DOHH2 (cell line): Measurements from ENCODE around the gene CACNG6.

Experiments used
- H3F3A ChIP-seq: fragments of 200-600 bp; sonication (generic), shearing (Covaris generic); 2 replicates; pipeline ENCODE4 v1.6.0; 2016; ENCODE audit warnings: antibody characterized with exemption, mild to moderate bottlenecking; ENCODE audit not compliant: control insufficient read depth, insufficient read depth
- H3K27ac ChIP-seq: fragments of 200-600 bp; sonication (generic); 2 replicates; pipeline ENCODE4 v1.5.1; 2014; ENCODE audit warnings: low read depth, mild to moderate bottlenecking, low read length, moderate library complexity
- H3K27me3 ChIP-seq: fragments of 200-600 bp; sonication (generic); 2 replicates; pipeline ENCODE4 v1.6.1; 2014; ENCODE audit warnings: mild to moderate bottlenecking, low read length, mixed read lengths; ENCODE audit not compliant: control insufficient read depth
- H3K36me3 ChIP-seq: fragments of 200-600 bp; sonication (generic); 2 replicates; pipeline ENCODE4 v1.6.1; 2014; ENCODE audit warnings: mild to moderate bottlenecking, low read length, moderate library complexity, mixed read lengths; ENCODE audit not compliant: control insufficient read depth
- H3K4me1 ChIP-seq: fragments of 200-600 bp; sonication (generic); 2 replicates; pipeline ENCODE4 v1.6.1; 2014; ENCODE audit warnings: mild to moderate bottlenecking, low read length, mixed read lengths; ENCODE audit not compliant: control insufficient read depth
- H3K4me2 ChIP-seq: fragments of 200-600 bp; sonication (generic); 2 replicates; pipeline ENCODE4 v1.6.0; 2014; ENCODE audit warnings: mild to moderate bottlenecking, low read length, moderate library complexity
- H3K4me3 ChIP-seq: fragments of 200-600 bp; sonication (generic); 2 replicates; pipeline ENCODE4 v1.5.1; 2014; ENCODE audit warnings: mild to moderate bottlenecking, low read length, mixed read lengths
- H3K79me2 ChIP-seq: fragments of 200-600 bp; sonication (generic); 2 replicates; pipeline ENCODE4 v1.6.1; 2014; ENCODE audit warnings: mild to moderate bottlenecking, low read length, mixed read lengths; ENCODE audit not compliant: control insufficient read depth
- H3K9me2 ChIP-seq: fragments of 200-600 bp; sonication (generic); replicated peaks from 2 replicates; pipeline ENCODE4 v1.6.1; 2014; ENCODE audit warnings: mild to moderate bottlenecking, low read length, mixed read lengths; ENCODE audit not compliant: control insufficient read depth
- H3K9me3 ChIP-seq: fragments of 200-600 bp; sonication (generic); 2 replicates; pipeline ENCODE4 v1.6.1; 2014; ENCODE audit warnings: antibody characterized with exemption, low read length, mixed read lengths; ENCODE audit not compliant: control insufficient read depth, insufficient read depth
- H4K20me1 ChIP-seq: fragments of 200-600 bp; sonication (generic); 2 replicates; pipeline ENCODE4 v1.6.0; 2014; ENCODE audit warnings: low read depth, mild to moderate bottlenecking, antibody characterized with exemption, low read length, moderate library complexity; ENCODE audit not compliant: control insufficient read depth, insufficient read depth
- EZH2phosphoT487 ChIP-seq: fragments of 200-600 bp; sonication (generic); IDR thresholded peaks from 2 replicates; pipeline ENCODE4 v1.6.1; 2017; ENCODE audit warnings: borderline replicate concordance, mild to moderate bottlenecking, antibody characterized with exemption, low read length, moderate library complexity, mixed read lengths
- TF ChIP-seq, protein P1 (sequence below): fragments of 200-600 bp; sonication (generic); IDR thresholded peaks from one replicate; pipeline ENCODE4 v1.5.1; 2014; ENCODE audit warnings: antibody characterized with exemption, mild to moderate bottlenecking, low read depth, low read length; ENCODE audit not compliant: poor library complexity, severe bottlenecking

CACNG6 gene

DNA sequence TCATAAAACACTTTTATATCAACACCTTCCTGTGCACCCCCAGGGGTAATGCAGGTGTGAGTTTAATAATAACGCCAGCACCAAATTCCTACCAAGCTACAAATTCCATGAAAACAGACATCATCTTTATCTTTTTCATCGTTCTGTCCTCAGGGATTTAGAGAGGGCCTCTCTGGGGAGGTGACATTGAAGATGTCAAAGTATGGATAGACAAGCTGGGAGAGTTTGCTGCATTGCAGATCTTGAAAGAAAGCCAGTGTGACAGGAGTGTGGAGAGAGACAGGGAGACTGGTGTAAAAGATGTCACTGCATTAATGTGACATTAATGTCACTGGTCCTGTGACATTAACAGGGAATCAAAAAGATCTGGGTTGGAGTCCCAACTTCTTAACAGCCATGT is 10.1 kb downstream of the CACNG6 start:
- no peak for TF ChIP-seq EZH2phosphoT487
- TF ChIP-seq, protein P1, sequence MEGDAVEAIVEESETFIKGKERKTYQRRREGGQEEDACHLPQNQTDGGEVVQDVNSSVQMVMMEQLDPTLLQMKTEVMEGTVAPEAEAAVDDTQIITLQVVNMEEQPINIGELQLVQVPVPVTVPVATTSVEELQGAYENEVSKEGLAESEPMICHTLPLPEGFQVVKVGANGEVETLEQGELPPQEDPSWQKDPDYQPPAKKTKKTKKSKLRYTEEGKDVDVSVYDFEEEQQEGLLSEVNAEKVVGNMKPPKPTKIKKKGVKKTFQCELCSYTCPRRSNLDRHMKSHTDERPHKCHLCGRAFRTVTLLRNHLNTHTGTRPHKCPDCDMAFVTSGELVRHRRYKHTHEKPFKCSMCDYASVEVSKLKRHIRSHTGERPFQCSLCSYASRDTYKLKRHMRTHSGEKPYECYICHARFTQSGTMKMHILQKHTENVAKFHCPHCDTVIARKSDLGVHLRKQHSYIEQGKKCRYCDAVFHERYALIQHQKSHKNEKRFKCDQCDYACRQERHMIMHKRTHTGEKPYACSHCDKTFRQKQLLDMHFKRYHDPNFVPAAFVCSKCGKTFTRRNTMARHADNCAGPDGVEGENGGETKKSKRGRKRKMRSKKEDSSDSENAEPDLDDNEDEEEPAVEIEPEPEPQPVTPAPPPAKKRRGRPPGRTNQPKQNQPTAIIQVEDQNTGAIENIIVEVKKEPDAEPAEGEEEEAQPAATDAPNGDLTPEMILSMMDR: no peak
- H4K20me1 ChIP-seq: no peaks in the 10 kb centered on the region
- H3K79me2 ChIP-seq: no peaks in the 10 kb centered on the region
- H3F3A ChIP-seq: no peaks in the 10 kb centered on the region
- H3K9me2 ChIP-seq: no peaks in the 10 kb centered on the region
- no peak overlapping the region for H3K27ac ChIP-seq
- H3K27me3 ChIP-seq: no peaks in the 10 kb centered on the region
- no peak overlapping the region for H3K4me2 ChIP-seq
- H3K4me3 ChIP-seq: no peak overlapping the region
- H3K36me3 ChIP-seq: no peaks in the 10 kb centered on the region
- H3K4me1 ChIP-seq: no peaks in the 10 kb centered on the region
- H3K9me3 ChIP-seq: no peaks in the 10 kb centered on the region

DNA sequence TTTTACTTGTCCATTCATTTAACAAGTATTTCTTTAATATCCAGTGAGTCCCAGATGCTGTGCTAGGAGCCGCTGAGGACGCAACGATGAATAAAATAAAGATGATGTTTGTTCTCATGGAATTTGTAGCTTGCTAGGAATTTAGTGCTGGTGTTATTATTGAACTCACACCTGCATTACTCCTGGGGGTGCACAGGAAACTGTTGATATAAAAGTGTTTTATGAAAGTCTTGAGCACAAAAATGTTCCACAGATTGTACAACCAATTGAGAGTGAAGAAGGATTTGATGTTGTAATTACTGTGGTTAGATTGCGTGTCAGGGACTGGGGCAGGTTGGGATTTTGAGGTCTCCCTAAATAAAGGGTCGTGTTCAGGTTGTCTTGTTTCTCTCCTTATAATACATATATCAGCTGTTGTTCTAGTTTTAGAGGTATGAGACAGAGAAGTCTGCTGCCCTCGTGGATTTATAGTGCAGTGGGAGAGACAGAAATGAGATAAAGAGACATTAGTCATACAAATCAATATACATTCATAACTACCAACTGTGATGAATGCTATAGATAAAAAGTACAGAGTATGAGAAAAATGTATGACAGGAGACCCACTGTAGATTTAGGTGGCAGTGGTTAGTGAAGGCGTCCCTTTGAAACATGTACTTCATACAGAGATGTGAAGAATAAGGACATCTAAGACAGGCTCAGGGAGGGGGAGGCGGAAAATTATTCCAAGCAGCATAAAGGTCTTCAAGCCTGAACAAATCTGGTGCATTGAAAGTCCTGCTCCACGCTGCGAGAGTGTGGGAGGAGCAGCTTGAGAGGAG is 11.3 kb downstream of the CACNG6 start:
- no peaks in the 10 kb centered on the region for H3K36me3 ChIP-seq
- no peak overlapping the region for H3K4me3 ChIP-seq
- TF ChIP-seq, protein P1: no peak
- no peak for TF ChIP-seq EZH2phosphoT487
- no peaks in the 10 kb centered on the region for H3K79me2 ChIP-seq
- H3K9me3 ChIP-seq: no peaks in the 10 kb centered on the region
- H3F3A ChIP-seq: no peaks in the 10 kb centered on the region
- H3K27ac ChIP-seq: no peak overlapping the region
- no peak overlapping the region for H3K4me2 ChIP-seq
- no peaks in the 10 kb centered on the region for H3K27me3 ChIP-seq
- H4K20me1 ChIP-seq: no peaks in the 10 kb centered on the region
- H3K9me2 ChIP-seq: no peaks in the 10 kb centered on the region
- H3K4me1 ChIP-seq: no peaks in the 10 kb centered on the region

DNA sequence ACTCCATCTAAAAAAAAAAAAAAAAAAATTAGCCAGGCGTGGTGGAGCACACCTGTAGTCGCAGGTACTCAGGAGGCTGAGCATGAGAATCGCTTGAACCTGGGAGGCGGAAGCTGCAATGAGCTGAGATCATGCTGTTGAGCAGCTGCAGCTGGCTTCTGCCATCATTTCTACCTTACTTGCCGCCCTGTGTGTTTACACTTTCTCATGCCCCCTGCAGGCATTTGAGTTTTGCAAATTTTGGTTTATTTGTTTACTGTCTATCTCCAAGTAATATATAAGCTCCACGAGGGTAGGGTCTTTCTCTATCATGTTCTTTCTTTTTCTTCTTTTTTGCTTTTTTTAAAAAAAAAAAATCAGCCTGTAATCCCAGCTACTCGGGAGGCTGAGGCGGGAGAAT is 18.0 kb downstream of the CACNG6 start:
- Histone ChIP-seq H3K4me2 (no peak overlapping the region), H3K4me3 (no peak overlapping the region), H3K79me2 (no peaks in the 10 kb centered on the region), H3K27me3 (no peaks in the 10 kb centered on the region), H3K27ac (no peak overlapping the region), H3K36me3 (no peaks in the 10 kb centered on the region), H4K20me1 (no peaks in the 10 kb centered on the region), H3K9me3 (no peaks in the 10 kb centered on the region), H3K4me1 (no peaks in the 10 kb centered on the region), H3F3A (no peaks in the 10 kb centered on the region), H3K9me2 (no peaks in the 10 kb centered on the region)
- TF ChIP-seq EZH2phosphoT487: no peak
- TF ChIP-seq, protein P1: no peak
